Stimulated activated CD4-positive, alpha-beta T cell treated with anti-CD3 and anti-CD28 coated beads, Interleukin-2, amount 100 ng/mL, for 48 hours (primary cell): ENCODE data around the gene RTN4.

Source experiments
- DNase-seq, 2 donors: peaks; one replicate each; pipeline ENCODE4 v3.0.0-alpha.2; 2020

RTN4 gene

DNA sequence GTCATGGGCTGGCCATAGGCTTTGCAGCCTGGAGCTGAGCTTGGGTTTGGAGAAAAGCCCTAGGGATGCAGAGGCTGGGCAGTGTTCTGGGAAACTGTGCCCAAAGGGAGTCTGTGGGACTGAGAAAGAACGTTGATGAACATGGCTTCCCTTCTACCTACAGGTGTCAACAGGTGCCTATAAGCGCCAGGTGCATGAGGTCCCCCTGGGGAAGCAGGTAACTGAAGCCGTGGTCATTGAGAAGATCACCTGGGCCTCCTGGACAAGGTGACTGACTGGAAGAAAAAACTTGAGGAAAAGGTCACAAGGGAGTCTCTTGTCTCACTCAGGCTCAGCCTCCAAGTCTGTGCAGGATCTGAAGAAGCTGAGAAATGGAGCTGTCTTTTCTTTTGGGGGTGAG is 83.4 kb downstream of the RTN4 start:
- DNase-seq = no peak

DNA sequence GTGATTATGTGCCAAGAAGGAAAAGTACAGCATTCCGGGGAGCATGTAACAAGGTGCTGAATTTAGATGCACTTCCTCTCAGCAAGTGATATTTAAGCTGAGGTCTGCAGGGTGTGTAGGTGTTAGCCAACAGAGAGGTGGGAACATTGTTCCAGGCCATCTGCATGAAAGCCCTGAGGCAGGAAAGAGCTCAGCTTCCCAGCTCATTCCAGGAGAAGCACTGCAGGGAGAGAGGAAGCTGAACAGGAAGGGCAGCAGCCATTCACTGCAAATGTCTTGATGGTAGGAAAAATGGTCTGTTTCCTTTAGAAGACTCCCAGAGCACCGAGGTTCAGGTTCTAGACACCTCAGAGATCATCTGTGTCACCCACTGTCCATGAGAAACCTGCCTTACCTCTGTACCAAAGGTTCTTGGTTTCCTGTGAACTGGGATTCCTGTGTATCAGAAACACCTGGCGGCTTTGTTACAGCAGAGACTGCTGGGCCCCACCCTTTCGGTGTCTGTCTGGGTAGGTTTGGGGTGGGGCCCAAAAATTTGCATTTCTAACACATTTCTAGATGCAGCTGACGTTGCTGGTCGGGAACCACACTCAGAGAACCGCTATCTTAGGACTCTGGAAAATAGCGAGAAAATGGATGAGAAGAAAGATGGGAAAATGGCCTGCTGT is 84.0 kb downstream of the RTN4 start:
- DNase-seq = no peak

GRCh38 chr2:54965425-54965824 is 84.8 kb downstream of the RTN4 start:
- no peak for DNase-seq

DNA sequence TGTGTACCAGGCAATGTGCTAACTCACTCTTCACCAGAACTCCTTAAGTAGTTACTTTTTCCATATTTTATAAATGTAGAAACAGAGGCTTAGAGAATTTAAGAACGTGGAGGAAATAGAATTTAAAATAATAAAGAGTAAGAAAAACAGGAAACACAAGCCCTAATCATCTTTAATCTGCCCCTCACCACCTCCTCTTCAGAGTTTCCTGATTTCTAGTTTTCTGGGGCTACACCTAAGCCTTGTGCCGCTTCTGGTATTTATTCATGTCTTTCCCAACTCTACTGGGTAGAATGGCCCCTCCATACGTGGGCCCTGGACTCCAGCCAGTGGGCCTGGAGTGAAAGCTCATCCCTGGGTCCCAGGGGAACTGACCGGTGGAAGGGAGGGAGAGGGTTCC is 85.4 kb downstream of the RTN4 start:
- DNase-seq = no peak

- no peak for DNase-seq
Observed at GRCh38 chr2:54964271-54964670, 86.0 kb downstream of the RTN4 start.

GRCh38 chr2:54963476-54963875 is 86.8 kb downstream of the RTN4 start:
- no peak for DNase-seq

GRCh38 chr2:54962935-54963440 is 87.3 kb downstream of the RTN4 start:
- no peak for DNase-seq

DNA sequence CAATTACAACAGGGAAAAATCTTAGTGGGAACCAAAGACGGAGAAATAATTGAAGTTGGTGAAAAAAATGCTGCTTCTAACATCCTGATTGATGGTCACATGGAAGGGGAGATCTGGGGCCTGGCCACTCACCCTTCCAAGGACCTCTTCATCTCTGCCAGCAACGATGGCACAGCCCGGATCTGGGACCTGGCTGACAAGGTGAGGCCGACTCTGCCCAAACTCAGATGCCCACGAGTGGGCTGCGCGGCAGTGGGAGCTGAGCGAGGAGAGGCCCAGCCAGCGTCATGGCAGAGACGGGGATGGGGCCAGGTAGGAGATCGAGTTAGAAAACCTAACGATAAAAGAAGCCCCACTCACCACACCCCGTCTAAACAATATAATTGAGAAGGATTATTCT is 87.7 kb downstream of the RTN4 start:
- DNase-seq = no peak

GRCh38 chr2:54960164-54960563 is 90.1 kb downstream of the RTN4 start:
- no peak for DNase-seq

GRCh38 chr2:54958717-54959371 is 91.4 kb downstream of the RTN4 start:
- no peak for DNase-seq

- no peak for DNase-seq
Observed at GRCh38 chr2:54957321-54957999, 92.8 kb downstream of the RTN4 start.

DNA sequence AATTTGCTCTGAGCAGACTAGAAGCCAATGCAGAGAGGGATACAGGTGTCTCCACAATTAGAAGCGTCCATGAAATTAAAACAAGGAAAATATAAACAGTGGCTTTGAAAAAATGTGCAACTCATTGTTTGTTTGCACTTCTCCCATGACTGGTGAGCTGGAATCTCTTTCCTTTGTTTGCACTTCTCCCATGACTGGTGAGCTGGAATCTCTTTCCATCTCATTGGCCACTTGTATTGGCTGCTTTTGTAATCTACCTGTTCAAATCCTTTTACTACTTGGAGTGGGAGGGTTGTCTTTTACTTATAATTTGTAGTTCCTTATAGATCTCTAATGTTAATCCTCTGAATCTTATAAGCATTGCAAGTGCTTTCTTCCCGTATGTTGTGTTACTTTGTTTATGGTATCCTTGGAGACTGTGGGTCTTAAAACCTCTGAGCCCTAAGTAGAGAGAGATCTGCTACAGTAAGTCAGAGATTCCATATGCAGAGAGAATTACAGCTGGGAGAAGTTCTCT is 94.1 kb downstream of the RTN4 start:
- no peak for DNase-seq

DNA sequence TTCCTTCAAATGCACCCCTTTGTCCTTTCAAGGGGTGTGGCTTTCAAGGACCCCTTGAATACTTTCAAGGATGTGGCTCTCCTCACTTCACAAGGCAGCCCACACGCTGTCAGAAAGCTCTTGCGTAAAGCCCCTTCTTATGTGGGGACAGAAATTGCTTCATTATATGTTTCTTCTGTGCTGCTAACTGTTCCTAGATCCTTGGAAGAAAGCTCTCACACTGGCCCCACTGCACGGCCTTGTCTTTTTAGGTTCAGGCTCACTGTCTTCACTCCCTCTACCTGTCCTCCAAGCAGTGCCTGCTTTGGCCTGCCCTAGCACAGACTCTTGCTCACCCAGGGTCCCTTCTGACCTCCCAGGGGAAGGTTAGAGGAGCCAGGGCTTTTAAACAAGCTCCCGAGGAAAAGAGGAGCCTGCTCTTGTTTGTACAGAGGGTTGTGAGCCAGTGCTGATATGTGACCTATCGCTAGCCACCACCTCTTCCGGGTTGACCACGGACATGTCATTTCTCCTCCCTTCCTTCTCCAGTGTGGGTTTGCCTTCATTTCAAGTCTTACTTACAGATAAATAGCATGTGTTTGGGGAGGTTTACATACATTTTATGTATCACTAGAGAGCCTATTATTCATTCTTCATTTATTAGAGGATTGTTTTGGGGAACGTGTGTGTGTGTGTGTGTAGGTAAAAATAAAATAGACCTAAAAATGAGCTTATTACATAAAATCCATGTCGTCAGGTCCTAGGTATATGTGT is 94.7 kb downstream of the RTN4 start:
- DNase-seq = no peak

GRCh38 chr2:54954705-54955357 is 95.4 kb downstream of the RTN4 start:
- no peak for DNase-seq

- DNase-seq = no peak
Observed at GRCh38 chr2:54954158-54954557, 96.1 kb downstream of the RTN4 start.

- DNase-seq = no peak
Observed at GRCh38 chr2:54952978-54953456, 97.2 kb downstream of the RTN4 start.

GRCh38 chr2:54952425-54952824 is 97.8 kb downstream of the RTN4 start:
- no peak for DNase-seq

DNA sequence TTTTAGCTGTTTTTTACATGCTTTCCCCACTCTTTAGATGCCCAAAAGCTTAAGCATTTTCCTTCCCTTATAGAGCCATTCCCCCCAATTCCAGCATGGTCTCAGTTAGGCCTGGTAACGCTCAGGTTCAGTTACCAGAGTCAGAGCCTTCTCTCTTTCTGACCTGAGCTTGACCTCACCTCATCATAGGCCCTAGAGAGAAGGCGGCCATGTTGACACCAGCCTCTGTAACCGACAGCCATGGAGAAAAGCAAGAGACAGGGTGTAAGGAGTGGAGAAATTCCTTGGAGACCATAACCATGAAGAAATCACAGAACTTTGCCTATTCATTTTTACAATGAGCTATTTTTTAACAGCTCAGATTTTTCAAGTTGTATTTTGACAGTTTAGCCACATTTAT is 99.4 kb downstream of the RTN4 start:
- no peak for DNase-seq

DNA sequence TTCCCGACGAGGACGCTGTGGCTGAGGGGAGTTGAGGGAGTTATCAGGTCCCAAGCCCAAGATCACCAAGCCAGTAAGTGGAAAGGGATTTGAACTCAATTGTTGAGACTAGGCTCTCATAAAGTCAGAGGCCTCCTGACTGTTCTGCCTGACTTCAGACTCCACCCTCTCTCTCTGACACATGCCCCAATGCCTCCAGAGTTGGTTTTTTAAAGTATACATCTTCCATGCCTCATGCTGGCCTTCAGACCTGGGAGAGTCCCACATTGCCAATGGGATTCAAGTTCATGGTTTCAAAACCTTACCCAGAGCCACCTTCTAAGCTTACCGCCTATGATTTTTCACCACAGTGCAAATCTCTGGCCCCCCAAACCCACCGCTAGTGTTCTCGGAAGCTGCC is 100.8 kb downstream of the RTN4 start:
- DNase-seq = no peak

DNA sequence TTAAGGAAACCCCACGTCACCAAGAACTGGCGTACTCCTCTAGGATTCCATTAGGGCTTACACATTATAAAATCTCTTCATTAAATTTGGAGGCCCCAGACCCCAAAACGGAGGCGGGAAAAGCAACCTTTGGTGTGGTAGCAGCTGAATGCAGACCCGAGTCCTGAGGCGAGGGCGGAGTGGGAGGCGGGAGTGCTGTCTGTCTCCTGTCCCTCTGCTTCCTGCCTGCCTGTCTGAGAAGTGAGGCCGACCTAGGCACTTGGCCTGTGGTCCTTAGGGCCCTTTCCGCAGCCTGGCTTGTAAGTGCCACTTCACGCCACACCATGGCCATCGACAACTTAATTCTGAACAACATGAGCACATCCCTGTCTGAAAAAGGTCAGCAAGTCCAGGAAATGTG is 102.1 kb downstream of the RTN4 start:
- DNase-seq = no peak

DNA sequence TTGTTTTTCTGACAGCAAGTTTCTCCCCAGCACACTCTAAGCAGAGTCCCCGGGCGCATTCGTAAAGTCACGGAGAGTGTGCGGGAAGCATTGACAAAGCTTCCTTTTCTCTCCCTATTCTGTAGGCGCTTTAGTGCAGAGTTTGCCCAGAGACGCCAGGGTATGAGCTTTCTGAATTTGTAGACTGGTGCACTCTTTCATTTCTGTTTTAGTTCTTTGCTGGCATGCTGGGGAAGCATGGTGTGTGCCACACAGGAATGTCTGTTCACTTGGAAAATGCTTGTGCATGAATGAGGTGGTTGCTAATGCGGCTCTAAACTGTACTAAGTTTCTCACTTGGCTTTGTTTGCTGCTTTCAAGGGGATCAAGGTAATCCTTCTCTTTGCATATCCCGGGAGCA is 102.6 kb downstream of the RTN4 start:
- DNase-seq = no peak

- no peak for DNase-seq
Observed at GRCh38 chr2:54947136-54947535, 103.1 kb downstream of the RTN4 start.
